PC-3 (cell line): Measurements from ENCODE around the gene TCEAL8. TPM values are rescaled to one million over a fixed set of nuclear protein-coding genes. Genes with fewer than 3 reads are reported as not detected.
"Not testable (repeated sequence)": the region's sequence is repeated elsewhere in the genome, so short reads cannot be mapped to it uniquely, and the experiment has no call there.

Experiments used
- ATAC-seq: fragments of 200-7000 bp; cut with Tn5 transposase; 2 replicates; pipeline ENCODE4 v1.9.1; 2020; ENCODE audit warnings: mild to moderate bottlenecking, moderate library complexity
- BruUV-seq: library from RNA; stranded (reverse); fragments of 400-500 nt; replicated peaks from 2 replicates; lab custom pipeline; 2021; lab: Mats Ljungman, UMichigan
- CTCF ChIA-PET: fragments of 300-600 bp; sonication (Branson Sonifier 250); formaldehyde crosslinking; loops from one replicate; lab custom pipeline; 2022; ENCODE audit warnings: antibody characterized with exemption; lab: Charles Lee
- POLR2A ChIA-PET: fragments of 300-600 bp; sonication (Branson Sonifier 250); formaldehyde crosslinking; loops from one replicate; lab custom pipeline; 2022; ENCODE audit warnings: antibody characterized with exemption; ENCODE audit not compliant: unreplicated experiment; lab: Charles Lee
- DNase-seq: peaks from one replicate; pipeline ENCODE4 v3.0.0-alpha.2; 2015
- H2AFZ ChIP-seq: fragments of 300-600 bp; sonication (generic); 2 replicates; pipeline ENCODE4 v1.6.0; 2016; ENCODE audit warnings: antibody characterized with exemption, low read length
- H3F3A ChIP-seq: fragments of 300-600 bp; sonication (generic); one replicate; pipeline ENCODE4 v1.6.0; 2017; ENCODE audit warnings: antibody characterized with exemption, low read length, control low read depth, mild to moderate bottlenecking; ENCODE audit not compliant: unreplicated experiment
- H3K27ac ChIP-seq: fragments of 300-600 bp; sonication (generic); 2 replicates; pipeline ENCODE4 v1.5.1; 2016; ENCODE audit warnings: mild to moderate bottlenecking, low read length
- H3K27me3 ChIP-seq: fragments of 300-600 bp; sonication (generic); 2 replicates; pipeline ENCODE4 v1.6.1; 2016; ENCODE audit warnings: low read length, mixed read lengths
- H3K36me3 ChIP-seq: fragments of 300-600 bp; sonication (generic); 2 replicates; pipeline ENCODE4 v1.6.1; 2016; ENCODE audit warnings: low read depth, mixed run types, low read length, mixed read lengths
- H3K4me1 ChIP-seq: fragments of 300-600 bp; sonication (generic); 2 replicates; pipeline ENCODE4 v1.5.1; 2016; ENCODE audit warnings: low read length; ENCODE audit not compliant: insufficient read depth
- H3K4me2 ChIP-seq: fragments of 300-600 bp; sonication (generic); 2 replicates; pipeline ENCODE4 v1.6.0; 2016; ENCODE audit warnings: low read length
- H3K4me3 ChIP-seq: fragments of 300-600 bp; sonication (generic); 2 replicates; pipeline ENCODE4 v1.5.1; 2016; ENCODE audit warnings: mild to moderate bottlenecking, low read length, mixed read lengths
- H3K79me2 ChIP-seq: fragments of 300-600 bp; sonication (generic); 2 replicates; pipeline ENCODE4 v1.6.1; 2017; ENCODE audit warnings: low read length, mixed read lengths
- H3K9ac ChIP-seq: fragments of 300-600 bp; sonication (generic); 2 replicates; pipeline ENCODE4 v1.6.0; 2016; ENCODE audit warnings: mild to moderate bottlenecking, low read length
- H3K9me2 ChIP-seq: fragments of 300-600 bp; sonication (generic); replicated peaks from 2 replicates; pipeline ENCODE4 v1.6.1; 2016; ENCODE audit warnings: mixed run types, low read length, mixed read lengths
- H3K9me3 ChIP-seq: fragments of 300-600 bp; sonication (generic); 2 replicates; pipeline ENCODE4 v1.6.1; 2016; ENCODE audit warnings: low read length, mixed read lengths
- H4K20me1 ChIP-seq: fragments of 300-600 bp; sonication (generic); 2 replicates; pipeline ENCODE4 v1.6.1; 2016; ENCODE audit warnings: low read length, mixed read lengths
- EZH2 ChIP-seq: fragments of 300-600 bp; sonication (generic); IDR thresholded peaks from one replicate; pipeline ENCODE4 v1.6.1; 2017; ENCODE audit warnings: antibody characterized with exemption, mild to moderate bottlenecking, low read length; ENCODE audit not compliant: unreplicated experiment
- EZH2phosphoT487 ChIP-seq: fragments of 300-600 bp; sonication (generic); IDR thresholded peaks from 2 replicates; pipeline ENCODE4 v1.6.1; 2018; ENCODE audit warnings: mild to moderate bottlenecking, antibody characterized with exemption, low read length, borderline replicate concordance
- intact Hi-C: fragments of 100-400 bp; cut with micrococcal nuclease; formaldehyde crosslinking; loops from 2 replicates; pipeline ENCODE4 v1.9.0; 2023
- total RNA-seq: library from RNA; depleted of rRNA; stranded (reverse); fragments of >200 nt; gene quantifications from 2 replicates; pipeline ENCODE4 v1.2.3, GENCODE V29; 2014
- TF ChIP-seq, protein P1 (sequence below): fragments of 300-600 bp; sonication (generic); conservative IDR thresholded peaks from 2 replicates; pipeline ENCODE4 v1.5.1; 2017; ENCODE audit warnings: antibody characterized with exemption, low read depth, mild to moderate bottlenecking, low read length

The TCEAL8 gene
- total RNA-seq, 1 experiment from 2014 or later: 41.2 TPM

DNA sequence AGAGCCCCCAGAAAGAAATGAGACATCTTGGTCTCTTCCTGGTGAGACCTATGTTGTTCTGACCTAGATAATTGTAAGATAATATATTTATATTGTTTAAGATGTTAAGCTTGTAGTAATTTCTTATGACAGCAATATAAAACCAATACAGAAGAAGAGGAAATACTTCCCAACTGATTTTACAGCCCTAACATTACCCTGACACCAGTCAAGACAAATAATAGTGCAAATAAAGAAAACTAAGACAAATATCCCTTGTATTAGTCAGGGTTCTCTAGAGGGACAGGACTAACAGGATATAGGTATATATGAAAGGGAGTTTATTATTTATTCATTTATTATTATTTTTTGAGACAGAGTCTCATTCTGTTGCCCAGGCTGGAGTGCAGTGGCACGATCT is 18.7 kb downstream of the TCEAL8 start:
- Histone ChIP-seq H3K9me3 (no peaks in the 10 kb centered on the region), H3K79me2 (no peaks in the 10 kb centered on the region), H3F3A (no peaks in the 10 kb centered on the region), H3K27ac (no peak overlapping the region), H3K27me3 (no peaks in the 10 kb centered on the region), H3K9ac (no peak overlapping the region), H3K9me2 (no peaks in the 10 kb centered on the region), H3K4me1 (no peaks in the 10 kb centered on the region), H3K36me3 (no peaks in the 10 kb centered on the region), H3K4me2 (no peak overlapping the region), H4K20me1 (no peaks in the 10 kb centered on the region), H3K4me3 (no peak overlapping the region), H2AFZ (no peak overlapping the region)
- TF ChIP-seq EZH2 (no peak), EZH2phosphoT487 (no peak)
- TF ChIP-seq, protein P1, sequence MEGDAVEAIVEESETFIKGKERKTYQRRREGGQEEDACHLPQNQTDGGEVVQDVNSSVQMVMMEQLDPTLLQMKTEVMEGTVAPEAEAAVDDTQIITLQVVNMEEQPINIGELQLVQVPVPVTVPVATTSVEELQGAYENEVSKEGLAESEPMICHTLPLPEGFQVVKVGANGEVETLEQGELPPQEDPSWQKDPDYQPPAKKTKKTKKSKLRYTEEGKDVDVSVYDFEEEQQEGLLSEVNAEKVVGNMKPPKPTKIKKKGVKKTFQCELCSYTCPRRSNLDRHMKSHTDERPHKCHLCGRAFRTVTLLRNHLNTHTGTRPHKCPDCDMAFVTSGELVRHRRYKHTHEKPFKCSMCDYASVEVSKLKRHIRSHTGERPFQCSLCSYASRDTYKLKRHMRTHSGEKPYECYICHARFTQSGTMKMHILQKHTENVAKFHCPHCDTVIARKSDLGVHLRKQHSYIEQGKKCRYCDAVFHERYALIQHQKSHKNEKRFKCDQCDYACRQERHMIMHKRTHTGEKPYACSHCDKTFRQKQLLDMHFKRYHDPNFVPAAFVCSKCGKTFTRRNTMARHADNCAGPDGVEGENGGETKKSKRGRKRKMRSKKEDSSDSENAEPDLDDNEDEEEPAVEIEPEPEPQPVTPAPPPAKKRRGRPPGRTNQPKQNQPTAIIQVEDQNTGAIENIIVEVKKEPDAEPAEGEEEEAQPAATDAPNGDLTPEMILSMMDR: no peak
- intact Hi-C loops: no loop called here
- DNase-seq (peak; percentile 40), ATAC-seq (peak; percentile 78)
- CTCF ChIA-PET: no interaction called here
- POLR2A ChIA-PET: no interaction called here
- BruUV-seq: no TSS peak

DNA sequence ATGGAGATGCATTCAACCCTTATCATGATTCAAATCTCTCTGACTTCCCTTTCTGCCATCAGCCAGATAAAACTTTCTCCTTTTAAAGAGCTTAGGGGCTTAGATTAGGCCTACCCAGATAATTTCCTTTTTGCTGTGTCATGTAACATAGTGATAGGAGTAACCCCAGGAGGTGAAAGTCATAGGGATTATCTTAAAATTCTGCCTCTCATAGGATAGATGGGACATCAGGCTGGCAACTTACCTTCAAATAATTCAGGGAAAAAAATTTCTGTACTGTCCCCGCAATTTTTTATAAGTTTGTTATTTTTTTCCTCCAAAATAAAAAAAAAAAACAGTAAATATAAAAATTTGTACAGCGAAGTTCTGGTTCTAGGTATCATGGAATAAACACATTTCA is 19.3 kb downstream of the TCEAL8 start:
- intact Hi-C loops, H3K9ac ChIP-seq, H2AFZ ChIP-seq, BruUV-seq, H3K9me3 ChIP-seq, H3K4me3 ChIP-seq, H3K4me1 ChIP-seq, H3K27ac ChIP-seq, POLR2A ChIA-PET, CTCF ChIA-PET, H3K79me2 ChIP-seq, H3K36me3 ChIP-seq, H3K9me2 ChIP-seq, H3F3A ChIP-seq, H3K4me2 ChIP-seq, H4K20me1 ChIP-seq, DNase-seq, H3K27me3 ChIP-seq, ATAC-seq: not testable (repeated sequence)

DNA sequence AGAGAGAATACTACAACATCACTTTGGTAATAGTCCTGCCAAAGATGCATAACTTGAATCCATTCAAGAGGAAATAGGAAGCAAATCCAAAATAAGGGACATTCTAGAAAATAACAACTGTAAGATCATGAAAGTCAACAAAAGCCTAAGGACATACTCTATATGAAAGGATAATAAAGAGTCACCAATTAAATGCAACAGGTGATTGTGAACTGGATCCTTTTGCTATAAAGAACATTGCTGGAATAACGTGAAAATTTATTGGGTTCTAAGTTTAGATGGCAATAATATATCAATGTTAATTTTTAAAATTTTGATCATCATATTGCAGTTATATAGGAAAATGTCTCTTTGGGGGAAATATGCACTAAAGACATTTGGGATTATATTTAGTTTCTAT is 20.1 kb downstream of the TCEAL8 start:
- 0 out of 2 replicates have a peak, but pooled peaks cover 4% of the 10 kb centered on the region for H3K27me3 ChIP-seq
- no peak overlapping the region for H3K4me3 ChIP-seq
- no peaks in the 10 kb centered on the region for H3K79me2 ChIP-seq
- H3K27ac ChIP-seq: no peak overlapping the region
- H3K9ac ChIP-seq: no peak overlapping the region
- no peaks in the 10 kb centered on the region for H3K4me1 ChIP-seq
- DNase-seq: no peak
- H3K9me3 ChIP-seq: no peaks in the 10 kb centered on the region
- H3F3A ChIP-seq: no peaks in the 10 kb centered on the region
- no peaks in the 10 kb centered on the region for H3K9me2 ChIP-seq
- no TSS peak for BruUV-seq
- CTCF ChIA-PET: no interaction called here
- POLR2A ChIA-PET: no interaction called here
- H3K4me2 ChIP-seq: no peak overlapping the region
- no peak overlapping the region for H2AFZ ChIP-seq
- H3K36me3 ChIP-seq: no peaks in the 10 kb centered on the region
- intact Hi-C loops: no loop called here
- ATAC-seq: no peak
- no peaks in the 10 kb centered on the region for H4K20me1 ChIP-seq
- TF ChIP-seq EZH2: no peak
- TF ChIP-seq, protein P1: no peak
- no peak for TF ChIP-seq EZH2phosphoT487
